ENCODE data around the gene SLC44A3.

DNA sequence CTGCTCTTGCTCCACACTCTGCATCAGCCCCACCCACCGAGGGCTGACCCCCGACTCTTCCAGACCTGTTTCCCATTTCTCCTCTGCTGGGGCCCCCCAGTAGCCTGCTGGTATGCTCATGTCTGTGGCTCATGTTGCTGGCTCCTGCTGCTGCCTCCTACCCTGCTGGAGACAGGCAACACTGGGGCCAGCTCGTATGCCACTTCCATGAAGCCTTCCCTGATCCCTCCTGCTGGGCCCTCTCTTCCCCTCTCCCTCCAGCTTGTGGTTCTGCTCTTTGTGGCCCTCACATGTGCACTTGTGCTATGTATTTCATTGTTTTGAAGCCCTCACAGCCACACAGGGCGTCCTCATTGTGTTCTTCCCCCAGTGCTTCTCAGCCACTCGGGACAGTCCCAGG lies 66.2 kb downstream of the SLC44A3 start:
- no peak for TF ChIP-seq CTCF (IDR thresholded peaks at IDR 0.05)
- no peak for TF ChIP-seq POLR2A (IDR thresholded peaks at IDR 0.05)
